C4-2B (cell line): ENCODE data around the gene HOXB1.

ENCODE experiments used
- CTCF ChIP-seq: fragments of 450-650 bp; conservative IDR thresholded peaks from 2 replicates; pipeline ENCODE4 v1.5.1; 2017; ENCODE audit warnings: mild to moderate bottlenecking
- ZFX ChIP-seq: fragments of 450-650 bp; IDR thresholded peaks from 2 replicates; pipeline ENCODE4 v1.6.1; 2017

- no peak for TF ChIP-seq CTCF
- no peak for TF ChIP-seq ZFX
Observed at GRCh38 chr17:48494335-48494734, 36.5 kb downstream of the HOXB1 start.
